Adipocyte (in vitro differentiated cells): ENCODE measurements around the gene ARMH4.
"Not testable (repeated sequence)": the region's sequence is repeated elsewhere in the genome, so short reads cannot be mapped to it uniquely, and the experiment has no call there.

Source experiments
- DNase-seq: peaks from one replicate; pipeline ENCODE4 v3.0.0-alpha.2; 2015; ENCODE audit warnings: low read depth
- H3K27me3 ChIP-seq: replicated peaks from 2 replicates; pipeline ENCODE4 v1.7.0; 2013; ENCODE audit warnings: mild to moderate bottlenecking, low read length, moderate library complexity; ENCODE audit not compliant: control insufficient read depth, insufficient read depth
- H3K36me3 ChIP-seq: 2 replicates; pipeline ENCODE4 v1.7.0; 2013; ENCODE audit warnings: low read length, mild to moderate bottlenecking, moderate library complexity; ENCODE audit not compliant: control insufficient read depth, insufficient read depth, severe bottlenecking
- H3K4me1 ChIP-seq: 2 replicates; pipeline ENCODE4 v1.7.0; 2013; ENCODE audit warnings: mild to moderate bottlenecking, low read length, moderate library complexity; ENCODE audit not compliant: control insufficient read depth, insufficient read depth
- H3K4me3 ChIP-seq: 2 replicates; pipeline ENCODE4 v1.7.0; 2013; ENCODE audit warnings: mild to moderate bottlenecking, low read length, moderate library complexity
- H3K9ac ChIP-seq: 2 replicates; pipeline ENCODE4 v1.7.0; 2013; ENCODE audit warnings: mild to moderate bottlenecking, low read length, moderate library complexity
- H3K9me3 ChIP-seq: 2 replicates; pipeline ENCODE4 v1.7.0; 2013; ENCODE audit warnings: mild to moderate bottlenecking, low read length, moderate library complexity; ENCODE audit not compliant: control insufficient read depth

ARMH4 gene

GRCh38 chr14:58141893-58142292 lies 10.1 kb downstream of the ARMH4 start:
- Histone ChIP-seq H3K4me3 (no peak overlapping the region), H3K36me3 (no peaks in the 10 kb centered on the region), H3K27me3 (no peaks in the 10 kb centered on the region)

GRCh38 chr14:58138714-58139482 lies 13.1 kb downstream of the ARMH4 start:
- no peaks in the 10 kb centered on the region for H3K27me3 ChIP-seq
- H3K4me1 ChIP-seq: peaks cover 3% of the 10 kb centered on the region
- no peak overlapping the region for H3K4me3 ChIP-seq
- H3K9me3 ChIP-seq: no peaks in the 10 kb centered on the region
- H3K9ac ChIP-seq: no peak overlapping the region
- no peaks in the 10 kb centered on the region for H3K36me3 ChIP-seq
- no peak for DNase-seq

More at GRCh38 chr14:58141893-58142292, 10.1 kb downstream of the ARMH4 start:
- Histone ChIP-seq H3K9ac (no peak overlapping the region), H3K4me1 (no peaks in the 10 kb centered on the region), H3K9me3 (no peaks in the 10 kb centered on the region)
- no peak for DNase-seq

GRCh38 chr14:58138031-58138713 lies 13.8 kb downstream of the ARMH4 start:
- H3K9me3 ChIP-seq: no peaks in the 10 kb centered on the region
- no peak for DNase-seq
- no peak overlapping the region for H3K4me3 ChIP-seq
- peaks cover 6% of the 10 kb centered on the region for H3K4me1 ChIP-seq
- H3K9ac ChIP-seq: no peak overlapping the region
- no peaks in the 10 kb centered on the region for H3K36me3 ChIP-seq
- no peaks in the 10 kb centered on the region for H3K27me3 ChIP-seq

GRCh38 chr14:58133739-58134138 lies 18.3 kb downstream of the ARMH4 start:
- DNase-seq: peak; percentile 24
- H3K36me3 ChIP-seq: no peaks in the 10 kb centered on the region
- no peaks in the 10 kb centered on the region for H3K9me3 ChIP-seq
- no peak overlapping the region for H3K9ac ChIP-seq
- H3K27me3 ChIP-seq: no peaks in the 10 kb centered on the region
- H3K4me3 ChIP-seq: no peak overlapping the region
- H3K4me1 ChIP-seq: peaks cover 6% of the 10 kb centered on the region

- Histone ChIP-seq H3K27me3 (no peaks in the 10 kb centered on the region), H3K4me1 (peaks cover 6% of the 10 kb centered on the region), H3K9ac (no peak overlapping the region), H3K36me3 (no peaks in the 10 kb centered on the region), H3K9me3 (no peaks in the 10 kb centered on the region), H3K4me3 (no peak overlapping the region)
- DNase-seq: no peak
These were observed 20.6 kb downstream of the ARMH4 start for GRCh38 chr14:58131386-58131785.

- Histone ChIP-seq H3K36me3 (no peaks in the 10 kb centered on the region), H3K27me3 (no peaks in the 10 kb centered on the region), H3K4me1 (peaks cover 6% of the 10 kb centered on the region), H3K9me3 (peaks cover 7% of the 10 kb centered on the region), H3K4me3 (no peak overlapping the region), H3K9ac (no peak overlapping the region)
- DNase-seq: no peak
These were observed 21.8 kb downstream of the ARMH4 start for GRCh38 chr14:58130116-58130782.

- DNase-seq: no peak
- Histone ChIP-seq H3K9ac (no peak overlapping the region), H3K27me3 (no peaks in the 10 kb centered on the region), H3K9me3 (peaks cover 7% of the 10 kb centered on the region), H3K4me1 (peaks cover 6% of the 10 kb centered on the region), H3K36me3 (no peaks in the 10 kb centered on the region), H3K4me3 (no peak overlapping the region)
These were observed 22.8 kb downstream of the ARMH4 start for GRCh38 chr14:58129208-58129607.

GRCh38 chr14:58128416-58128815 lies 23.6 kb downstream of the ARMH4 start:
- peaks cover 7% of the 10 kb centered on the region for H3K9me3 ChIP-seq
- H3K36me3 ChIP-seq: no peaks in the 10 kb centered on the region
- H3K9ac ChIP-seq: no peak overlapping the region
- no peaks in the 10 kb centered on the region for H3K4me1 ChIP-seq
- no peak overlapping the region for H3K4me3 ChIP-seq
- no peaks in the 10 kb centered on the region for H3K27me3 ChIP-seq
- no peak for DNase-seq

- not testable (repeated sequence) for H3K36me3 ChIP-seq, DNase-seq, H3K4me3 ChIP-seq, H3K9me3 ChIP-seq, H3K27me3 ChIP-seq, H3K4me1 ChIP-seq, H3K9ac ChIP-seq
These were observed 29.5 kb downstream of the ARMH4 start for GRCh38 chr14:58122546-58122945.

GRCh38 chr14:58121530-58122186 lies 30.4 kb downstream of the ARMH4 start:
- H3K9me3 ChIP-seq: peaks cover 7% of the 10 kb centered on the region
- H3K27me3 ChIP-seq: no peaks in the 10 kb centered on the region
- H3K9ac ChIP-seq: no peak overlapping the region
- no peaks in the 10 kb centered on the region for H3K4me1 ChIP-seq
- H3K36me3 ChIP-seq: no peaks in the 10 kb centered on the region
- no peak overlapping the region for H3K4me3 ChIP-seq
- DNase-seq: no peak

GRCh38 chr14:58119381-58119780 lies 32.6 kb downstream of the ARMH4 start:
- Histone ChIP-seq H3K36me3 (no peaks in the 10 kb centered on the region), H3K27me3 (no peaks in the 10 kb centered on the region), H3K4me3 (no peak overlapping the region), H3K4me1 (no peaks in the 10 kb centered on the region), H3K9ac (no peak overlapping the region), H3K9me3 (no peaks in the 10 kb centered on the region)
- DNase-seq: no peak
